HEK293 (cell line): ENCODE measurements around the gene SPP2.

Experiments used
- HOXC10 ChIP-seq: sonication (generic); formaldehyde crosslinking; IDR thresholded peaks from 2 replicates; pipeline ENCODE4 v1.8.1; 2023; ENCODE audit warnings: mild to moderate bottlenecking, missing genetic modification reagents
- ZNF426 ChIP-seq: fragments of 450-650 bp; formaldehyde crosslinking; IDR thresholded peaks from 2 replicates; pipeline ENCODE4 v1.5.1; 2017; ENCODE audit warnings: missing biosample characterization, missing genetic modification characterization, mild to moderate bottlenecking, inconsistent platforms, moderate library complexity
- ZNF747 ChIP-seq: fragments of 450-650 bp; formaldehyde crosslinking; IDR thresholded peaks from 2 replicates; pipeline ENCODE4 v1.5.1; 2016; ENCODE audit warnings: missing biosample characterization, missing genetic modification characterization

The SPP2 gene

DNA sequence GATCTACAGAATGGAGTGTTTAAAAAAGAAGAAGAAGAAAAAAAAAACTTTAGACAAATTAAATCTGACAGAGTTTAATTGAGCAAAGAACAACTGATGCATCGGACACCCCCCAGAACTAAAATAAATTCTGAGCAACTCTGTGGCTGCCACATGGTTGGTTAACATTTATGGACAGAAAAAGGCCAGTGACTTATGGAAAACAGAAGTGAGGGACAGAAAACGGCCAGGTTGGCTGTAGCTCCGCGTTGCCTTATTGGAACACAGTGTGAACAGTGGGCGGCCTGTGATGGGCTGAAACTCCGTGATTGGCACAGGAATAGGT is 75.6 kb downstream of the SPP2 start (continued):
- TF ChIP-seq ZNF426 (tag by site-specific recombination) (no peak), HOXC10 (CRISPR knock-in tag) (no peak), ZNF747 (tag by site-specific recombination) (no peak)
- TF ChIP-seq, all 188 proteins: peak for 0
